Activated CD4-positive, alpha-beta T cell treated with anti-CD3 and anti-CD28 coated beads for 1 hour (primary cell): ENCODE measurements around the gene LRWD1.

Experiments used
- DNase-seq: peaks from one replicate; pipeline ENCODE4 v3.0.0-alpha.2; 2020

Gene LRWD1

GRCh38 chr7:102464577-102465280, at the start of gene LRWD1, which contains the start of gene ALKBH4:
Gene LRWD1 (plus strand): TSS chr7:102464984. CDS start chr7:102465081, 97 bp downstream.
Gene ALKBH4 (minus strand): TSS chr7:102464863. CDS start chr7:102464836, 27 bp downstream.
- peak; percentile 91 for DNase-seq

GRCh38 chr7:102415685-102416225, 49.0 kb upstream of the LRWD1 start:
- no peak for DNase-seq

- no peak for DNase-seq
These were observed 48.4 kb upstream of the LRWD1 start for GRCh38 chr7:102416406-102416805.

GRCh38 chr7:102417105-102417504, 47.7 kb upstream of the LRWD1 start:
- DNase-seq, result no peak

- no peak for DNase-seq
These were observed 46.2 kb upstream of the LRWD1 start for GRCh38 chr7:102418592-102418991.

- DNase-seq, result no peak
These were observed 43.0 kb upstream of the LRWD1 start for GRCh38 chr7:102421706-102422240.

- no peak for DNase-seq
These were observed 40.6 kb upstream of the LRWD1 start for GRCh38 chr7:102424129-102424551.

GRCh38 chr7:102424787-102425218, 40.0 kb upstream of the LRWD1 start:
- no peak for DNase-seq

GRCh38 chr7:102425639-102426267, 39.0 kb upstream of the LRWD1 start:
- DNase-seq, result peak; percentile 75

GRCh38 chr7:102426268-102427018, 38.3 kb upstream of the LRWD1 start:
- peak; percentile 55 for DNase-seq

- no peak for DNase-seq
These were observed 37.8 kb upstream of the LRWD1 start for GRCh38 chr7:102427019-102427405.

- no peak for DNase-seq
These were observed 35.5 kb upstream of the LRWD1 start for GRCh38 chr7:102429141-102429899.

- peak; percentile 41 for DNase-seq
These were observed 33.0 kb upstream of the LRWD1 start for GRCh38 chr7:102431617-102432298.

- DNase-seq, result no peak
These were observed 32.2 kb upstream of the LRWD1 start for GRCh38 chr7:102432442-102433218.

GRCh38 chr7:102433219-102434038, 31.4 kb upstream of the LRWD1 start, which contains the start of gene ORAI2:
Gene ORAI2 (plus strand): TSS chr7:102433575. CDS start chr7:102438957, 5,382 bp downstream.
- DNase-seq, result peak; percentile 83

- no peak for DNase-seq
These were observed 30.7 kb upstream of the LRWD1 start for GRCh38 chr7:102434039-102434486.

- no peak for DNase-seq
These were observed 28.7 kb upstream of the LRWD1 start for GRCh38 chr7:102436118-102436517.

GRCh38 chr7:102439963-102440795, 24.6 kb upstream of the LRWD1 start:
- no peak for DNase-seq
